Type B pancreatic cell (in vitro differentiated cells): ENCODE data around the gene THAP9. TPM values are rescaled to one million over a fixed set of nuclear protein-coding genes. Genes with fewer than 3 reads are reported as not detected.
"Not testable (repeated sequence)": the region's sequence is repeated elsewhere in the genome, so short reads cannot be mapped to it uniquely, and the experiment has no call there.

Source experiments
- DNase-seq: peaks from one replicate; pipeline ENCODE4 v3.0.0; 2021; ENCODE audit warnings: mixed read lengths; ENCODE audit not compliant: unreplicated experiment; ENCODE audit errors: extremely low spot score
- H3K27ac Mint-ChIP-seq: 2 replicates; pipeline ENCODE4 v1.8.0; 2021; ENCODE audit warnings: mild to moderate bottlenecking, mixed read lengths
- H3K27me3 Mint-ChIP-seq: 2 replicates; pipeline ENCODE4 v1.8.0; 2021; ENCODE audit warnings: mixed read lengths
- H3K36me3 Mint-ChIP-seq: 2 replicates; pipeline ENCODE4 v1.8.0; 2021; ENCODE audit warnings: mixed read lengths
- H3K4me1 Mint-ChIP-seq: one replicate; pipeline ENCODE4 v1.8.0; 2021; ENCODE audit warnings: mixed read lengths; ENCODE audit not compliant: unreplicated experiment
- H3K4me3 Mint-ChIP-seq: 2 replicates; pipeline ENCODE4 v1.8.0; 2021; ENCODE audit warnings: mild to moderate bottlenecking, mixed read lengths
- H3K9me3 Mint-ChIP-seq: 2 replicates; pipeline ENCODE4 v1.8.0; 2021; ENCODE audit warnings: mixed read lengths
- CTCF ChIP-seq: fragments of 200-600 bp; sonication (generic); conservative IDR thresholded peaks from 2 replicates; pipeline ENCODE4 v1.5.0; 2021; ENCODE audit warnings: antibody characterized with exemption, mild to moderate bottlenecking
- total RNA-seq: library from RNA; stranded (reverse); gene quantifications from 2 replicates; pipeline ENCODE4 v1.2.1, GENCODE V29; 2021; ENCODE audit warnings: low replicate concordance

Gene THAP9
- total RNA-seq, 1 donor from 2014 or later = 8.4 TPM

- Mint-ChIP-seq H3K36me3 (no peaks in the 10 kb centered on the region), H3K27ac (no peak overlapping the region), H3K27me3 (no peaks in the 10 kb centered on the region)
These were observed 5.9 kb downstream of the THAP9 start for GRCh38 chr4:82906469-82906868.

GRCh38 chr4:82909326-82909725 is 8.8 kb downstream of the THAP9 start:
- H3K9me3 Mint-ChIP-seq = no peaks in the 10 kb centered on the region
- no peak overlapping the region for H3K27ac Mint-ChIP-seq
- H3K4me1 Mint-ChIP-seq = no peaks in the 10 kb centered on the region
- H3K27me3 Mint-ChIP-seq = no peaks in the 10 kb centered on the region
- TF ChIP-seq CTCF = no peak
- H3K36me3 Mint-ChIP-seq = peaks cover 8% of the 10 kb centered on the region
- H3K4me3 Mint-ChIP-seq = no peak overlapping the region
- no peak for DNase-seq

More at GRCh38 chr4:82906469-82906868, 5.9 kb downstream of the THAP9 start:
- no peaks in the 10 kb centered on the region for H3K9me3 Mint-ChIP-seq
- DNase-seq = no peak
- no peaks in the 10 kb centered on the region for H3K4me1 Mint-ChIP-seq
- H3K4me3 Mint-ChIP-seq = no peak overlapping the region
- no peak for TF ChIP-seq CTCF

- no peaks in the 10 kb centered on the region for H3K4me1 Mint-ChIP-seq
- H3K4me3 Mint-ChIP-seq = no peak overlapping the region
- H3K27ac Mint-ChIP-seq = no peak overlapping the region
- H3K27me3 Mint-ChIP-seq = no peaks in the 10 kb centered on the region
- DNase-seq = no peak
- H3K9me3 Mint-ChIP-seq = no peaks in the 10 kb centered on the region
- H3K36me3 Mint-ChIP-seq = peaks cover 15% of the 10 kb centered on the region
- no peak for TF ChIP-seq CTCF
These were observed 12.8 kb downstream of the THAP9 start for GRCh38 chr4:82913305-82913704.

GRCh38 chr4:82913968-82914367 is 13.4 kb downstream of the THAP9 start:
- not testable (repeated sequence) for H3K27me3 Mint-ChIP-seq, DNase-seq, H3K4me3 Mint-ChIP-seq, H3K9me3 Mint-ChIP-seq, H3K27ac Mint-ChIP-seq, H3K4me1 Mint-ChIP-seq
- peaks cover 15% of the 10 kb centered on the region for H3K36me3 Mint-ChIP-seq

- H3K9me3 Mint-ChIP-seq = no peaks in the 10 kb centered on the region
- H3K4me3 Mint-ChIP-seq = no peak overlapping the region
- TF ChIP-seq CTCF = no peak
- no peak overlapping the region for H3K27ac Mint-ChIP-seq
- no peaks in the 10 kb centered on the region for H3K4me1 Mint-ChIP-seq
- no peak for DNase-seq
- H3K27me3 Mint-ChIP-seq = no peaks in the 10 kb centered on the region
- H3K36me3 Mint-ChIP-seq = peaks cover 7% of the 10 kb centered on the region
These were observed 17.6 kb downstream of the THAP9 start for GRCh38 chr4:82918091-82918490.

- Mint-ChIP-seq H3K4me3 (no peak overlapping the region), H3K27ac (no peak overlapping the region), H3K4me1 (no peaks in the 10 kb centered on the region), H3K36me3 (peaks cover 6% of the 10 kb centered on the region), H3K27me3 (no peaks in the 10 kb centered on the region), H3K9me3 (no peaks in the 10 kb centered on the region)
- TF ChIP-seq CTCF = no peak
- DNase-seq = no peak
These were observed 18.9 kb downstream of the THAP9 start for GRCh38 chr4:82919386-82919785.
